ENCODE results near the gene ANKS1B.
A peak's percentile ranks its signal among the peaks of the same experiment; 100 is the strongest.

The ANKS1B gene

GRCh38 chr12:99005601-99006000, 979.1 kb downstream of the ANKS1B start:
- no peaks in the 10 kb centered on the region for H3K36me3 ChIP-seq

GRCh38 chr12:99004799-99005466, 979.8 kb downstream of the ANKS1B start:
- Histone ChIP-seq H3K4me1 (no peaks in the 10 kb centered on the region), H3K9me3 (no peaks in the 10 kb centered on the region), H3K27me3 (no peaks in the 10 kb centered on the region), H3K36me3 (no peaks in the 10 kb centered on the region), H3K4me3 (ENCODE audit: low read depth, low read length) (no peak overlapping the region)
- DNase-seq, result no peak
- no peak for TF ChIP-seq CTCF (IDR thresholded peaks at IDR 0.05; ENCODE audit: low read depth, low read length)

More at GRCh38 chr12:99005601-99006000, 979.1 kb downstream of the ANKS1B start:
- H3K4me1 ChIP-seq, result no peaks in the 10 kb centered on the region
- no peak for TF ChIP-seq CTCF (IDR thresholded peaks at IDR 0.05; ENCODE audit: low read depth, low read length)
- no peak overlapping the region for H3K4me3 ChIP-seq (ENCODE audit: low read depth, low read length)
- no peaks in the 10 kb centered on the region for H3K9me3 ChIP-seq
- no peaks in the 10 kb centered on the region for H3K27me3 ChIP-seq
- no peak for DNase-seq

GRCh38 chr12:99002731-99003130, 982.0 kb downstream of the ANKS1B start:
- Histone ChIP-seq H3K27me3 (no peaks in the 10 kb centered on the region; the same call in 1 of the 2 replicates), H3K4me1 (no peaks in the 10 kb centered on the region), H3K36me3 (no peaks in the 10 kb centered on the region), H3K4me3 (ENCODE audit: low read depth, low read length) (no peak overlapping the region), H3K9me3 (no peaks in the 10 kb centered on the region)
- no peak for TF ChIP-seq CTCF (IDR thresholded peaks at IDR 0.05; ENCODE audit: low read depth, low read length)
- DNase-seq, result no peak

- TF ChIP-seq CTCF (IDR thresholded peaks at IDR 0.05; ENCODE audit: low read depth, low read length), result no peak
- no peaks in the 10 kb centered on the region; the same call in 1 of the 2 replicates for H3K27me3 ChIP-seq
- no peaks in the 10 kb centered on the region for H3K9me3 ChIP-seq
- H3K36me3 ChIP-seq, result no peaks in the 10 kb centered on the region
- H3K4me3 ChIP-seq (ENCODE audit: low read depth, low read length), result no peak overlapping the region
- no peaks in the 10 kb centered on the region for H3K4me1 ChIP-seq
- no peak for DNase-seq
Observed at GRCh38 chr12:99002156-99002555, 982.6 kb downstream of the ANKS1B start.

- H3K4me3 ChIP-seq (ENCODE audit: low read depth, low read length), result no peak overlapping the region
- no peaks in the 10 kb centered on the region for H3K4me1 ChIP-seq
- no peak for DNase-seq
- no peaks in the 10 kb centered on the region for H3K9me3 ChIP-seq
- no peak for TF ChIP-seq CTCF (IDR thresholded peaks at IDR 0.05; ENCODE audit: low read depth, low read length)
- no peaks in the 10 kb centered on the region for H3K36me3 ChIP-seq
- no peaks in the 10 kb centered on the region; the same call in 1 of the 2 replicates for H3K27me3 ChIP-seq
Observed at GRCh38 chr12:98999559-98999958, 985.2 kb downstream of the ANKS1B start.

GRCh38 chr12:98998697-98999299, 985.9 kb downstream of the ANKS1B start:
- Histone ChIP-seq H3K4me1 (no peaks in the 10 kb centered on the region), H3K36me3 (no peaks in the 10 kb centered on the region), H3K4me3 (ENCODE audit: low read depth, low read length) (no peak overlapping the region), H3K27me3 (no peaks in the 10 kb centered on the region; the same call in 1 of the 2 replicates), H3K9me3 (no peaks in the 10 kb centered on the region)
- no peak for DNase-seq
- TF ChIP-seq CTCF (IDR thresholded peaks at IDR 0.05; ENCODE audit: low read depth, low read length), result peak; percentile 63
